Posterior cingulate gyrus (tissue), 11 donors: ENCODE results near the gene SFI1.

Experiments used
- DNase-seq, 10 donors: peaks; one replicate each; pipeline versions ENCODE4 v3.0.0 to v3.0.0-alpha.2; 2020 to 2021; ENCODE audit warnings: mixed read lengths in 3 of 10
- intact Hi-C: fragments of 100-400 bp; cut with DNase I; formaldehyde crosslinking; loops from one replicate; pipeline ENCODE4 v1.15.1; 2023

The SFI1 gene

GRCh38 chr22:31611061-31611760 lies 114.9 kb downstream of the SFI1 start:
- intact Hi-C loops = no loop called here
- DNase-seq = peak in 4 of 10 donors; percentile 6 to 83 (median 70)

- peak in 4 of 10 donors; percentile 0 to 64 (median 57) for DNase-seq
Observed at GRCh38 chr22:31612891-31613285, 116.6 kb downstream of the SFI1 start.

GRCh38 chr22:31613286-31613903 lies 117.1 kb downstream of the SFI1 start:
- peak in 3 of 10 donors; percentile 6 to 79 (median 79) for DNase-seq

More at GRCh38 chr22:31612891-31613285, 116.6 kb downstream of the SFI1 start:
- intact Hi-C loops = no loop called here

GRCh38 chr22:31613904-31614296 lies 117.6 kb downstream of the SFI1 start:
- intact Hi-C loops = no loop called here
- peak in 1 of 10 donors; percentile 19 for DNase-seq

More at GRCh38 chr22:31613286-31613903, 117.1 kb downstream of the SFI1 start:
- intact Hi-C loops = no loop called here

GRCh38 chr22:31614781-31615490 lies 118.6 kb downstream of the SFI1 start:
- intact Hi-C loops = no loop called here
- no peak for DNase-seq

- no peak for DNase-seq
- intact Hi-C loops = no loop called here
Observed at GRCh38 chr22:31615491-31615860, 119.1 kb downstream of the SFI1 start.

- intact Hi-C loops = no loop called here
- DNase-seq = no peak
Observed at GRCh38 chr22:31615940-31616314, 119.6 kb downstream of the SFI1 start.

GRCh38 chr22:31616315-31616980 lies 120.1 kb downstream of the SFI1 start:
- intact Hi-C loops = no loop called here
- no peak for DNase-seq

- peak in 1 of 10 donors; percentile 80 for DNase-seq
- intact Hi-C loops = no loop called here
Observed at GRCh38 chr22:31618057-31618456, 121.7 kb downstream of the SFI1 start.

- DNase-seq = no peak
- intact Hi-C loops = no loop called here
Observed at GRCh38 chr22:31618471-31619176, 122.3 kb downstream of the SFI1 start.

- intact Hi-C loops = no loop called here
Observed at GRCh38 chr22:31619611-31620300, 123.4 kb downstream of the SFI1 start.

GRCh38 chr22:31620756-31621480 lies 124.6 kb downstream of the SFI1 start:
- intact Hi-C loops = no loop called here
- DNase-seq = no peak

More at GRCh38 chr22:31619611-31620300, 123.4 kb downstream of the SFI1 start:
- DNase-seq = no peak

GRCh38 chr22:31621507-31622124 lies 125.3 kb downstream of the SFI1 start:
- DNase-seq = peak in 1 of 10 donors; percentile 81
- intact Hi-C loops = no loop called here

- intact Hi-C loops = no loop called here
Observed at GRCh38 chr22:31622980-31623379, 126.6 kb downstream of the SFI1 start.

GRCh38 chr22:31623592-31624304 lies 127.4 kb downstream of the SFI1 start:
- peak in 2 of 10 donors; percentile 79 to 80 for DNase-seq
- intact Hi-C loops = no loop called here

More at GRCh38 chr22:31622980-31623379, 126.6 kb downstream of the SFI1 start:
- DNase-seq = no peak

GRCh38 chr22:31625257-31625640 lies 128.9 kb downstream of the SFI1 start:
- intact Hi-C loops = no loop called here
- no peak for DNase-seq

GRCh38 chr22:31625661-31626426 lies 129.5 kb downstream of the SFI1 start:
- DNase-seq = peak; percentile 65 to 96 (median 79)
- intact Hi-C loops = no loop called here
